GM12872 (cell line): Measurements from ENCODE around the gene MORN3.
A peak's percentile ranks its signal among the peaks of the same experiment; 100 is the strongest.

Experiments
- TF ChIP-seq, protein P1 (sequence below): IDR thresholded peaks from 3 replicates; pipeline ENCODE4 v1.5.1; 2011; ENCODE audit warnings: low read depth, mild to moderate bottlenecking, low read length, moderate library complexity; ENCODE audit not compliant: insufficient read depth

MORN3 gene

DNA sequence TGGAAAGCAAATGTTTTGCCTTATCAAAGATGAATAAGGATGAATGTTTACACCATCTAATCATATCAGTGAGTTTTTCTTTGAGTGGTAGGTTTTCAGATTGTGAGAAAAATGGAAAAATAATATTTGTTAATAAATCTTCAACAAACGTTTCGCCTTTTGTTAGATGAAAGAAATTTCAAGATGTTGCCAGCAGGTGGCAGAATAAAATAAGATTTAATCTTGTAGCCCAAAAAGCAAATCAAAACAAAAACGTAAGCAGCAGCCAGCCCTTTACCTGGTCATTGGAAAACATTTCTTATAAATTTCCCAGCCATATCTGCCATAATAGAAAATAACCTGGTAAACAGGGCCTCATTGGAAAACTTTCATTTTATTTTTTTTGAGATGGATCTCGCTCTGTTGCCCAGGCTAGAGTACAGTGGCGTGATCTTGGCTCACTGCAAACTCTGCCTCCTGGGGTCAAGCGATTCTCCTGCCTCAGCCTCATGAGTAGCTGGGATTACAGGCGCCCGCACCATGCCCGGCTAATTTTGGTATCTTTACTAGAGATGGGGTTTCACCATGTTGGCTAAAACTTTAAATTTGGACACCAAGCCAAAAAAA, 27.7 kb upstream of the MORN3 start:
- TF ChIP-seq, protein P1, sequence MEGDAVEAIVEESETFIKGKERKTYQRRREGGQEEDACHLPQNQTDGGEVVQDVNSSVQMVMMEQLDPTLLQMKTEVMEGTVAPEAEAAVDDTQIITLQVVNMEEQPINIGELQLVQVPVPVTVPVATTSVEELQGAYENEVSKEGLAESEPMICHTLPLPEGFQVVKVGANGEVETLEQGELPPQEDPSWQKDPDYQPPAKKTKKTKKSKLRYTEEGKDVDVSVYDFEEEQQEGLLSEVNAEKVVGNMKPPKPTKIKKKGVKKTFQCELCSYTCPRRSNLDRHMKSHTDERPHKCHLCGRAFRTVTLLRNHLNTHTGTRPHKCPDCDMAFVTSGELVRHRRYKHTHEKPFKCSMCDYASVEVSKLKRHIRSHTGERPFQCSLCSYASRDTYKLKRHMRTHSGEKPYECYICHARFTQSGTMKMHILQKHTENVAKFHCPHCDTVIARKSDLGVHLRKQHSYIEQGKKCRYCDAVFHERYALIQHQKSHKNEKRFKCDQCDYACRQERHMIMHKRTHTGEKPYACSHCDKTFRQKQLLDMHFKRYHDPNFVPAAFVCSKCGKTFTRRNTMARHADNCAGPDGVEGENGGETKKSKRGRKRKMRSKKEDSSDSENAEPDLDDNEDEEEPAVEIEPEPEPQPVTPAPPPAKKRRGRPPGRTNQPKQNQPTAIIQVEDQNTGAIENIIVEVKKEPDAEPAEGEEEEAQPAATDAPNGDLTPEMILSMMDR = peak; percentile 22; the same call in 1 of the 3 replicates

DNA sequence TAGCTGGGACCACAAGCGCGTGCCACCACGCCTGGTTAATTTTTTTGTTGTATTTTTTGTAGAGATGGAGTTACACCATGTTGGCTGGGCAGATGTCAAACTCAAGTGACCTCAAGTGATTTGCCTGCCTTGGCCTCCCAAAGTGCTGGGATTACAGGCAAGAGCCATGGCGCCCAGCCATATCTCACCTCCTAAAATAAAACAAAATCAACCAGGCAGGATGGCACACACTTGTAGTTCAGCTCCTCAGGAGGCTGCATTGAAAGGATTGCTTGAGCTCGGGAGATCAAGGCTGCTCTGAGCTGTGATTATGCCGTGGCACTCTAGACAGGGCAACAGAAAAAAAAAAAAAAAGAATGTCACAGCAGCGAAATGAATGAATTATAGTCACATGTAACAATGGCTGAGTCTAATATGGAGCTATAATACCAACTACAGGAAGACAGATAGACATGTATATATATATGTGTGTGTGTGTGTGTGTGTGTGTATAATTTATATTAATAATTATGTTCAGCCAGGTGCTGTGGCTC, 23.8 kb upstream of the MORN3 start:
- TF ChIP-seq, protein P1 = no peak

GRCh38 chr12:121689430-121689829, 20.0 kb upstream of the MORN3 start:
- TF ChIP-seq, protein P1 = no peak

DNA sequence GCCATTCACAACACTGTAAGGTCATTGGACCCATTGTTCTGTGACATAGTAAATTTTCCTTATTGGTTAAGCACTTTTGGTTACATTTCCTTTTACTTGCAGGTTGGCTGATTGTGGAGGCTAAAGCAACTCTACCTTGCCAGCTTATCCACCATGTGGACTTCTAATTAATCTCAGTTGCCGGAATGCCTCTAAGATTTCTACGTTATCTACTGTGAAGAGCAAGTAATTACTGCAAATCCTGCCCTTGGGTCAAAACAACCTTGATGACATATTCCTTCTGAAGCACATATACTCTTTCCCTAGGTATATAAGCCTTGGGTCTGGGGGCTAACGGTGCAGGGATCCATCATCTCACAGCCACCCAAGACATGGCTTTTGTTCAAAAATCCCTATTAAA, 19.5 kb upstream of the MORN3 start:
- TF ChIP-seq, protein P1 = no peak

DNA sequence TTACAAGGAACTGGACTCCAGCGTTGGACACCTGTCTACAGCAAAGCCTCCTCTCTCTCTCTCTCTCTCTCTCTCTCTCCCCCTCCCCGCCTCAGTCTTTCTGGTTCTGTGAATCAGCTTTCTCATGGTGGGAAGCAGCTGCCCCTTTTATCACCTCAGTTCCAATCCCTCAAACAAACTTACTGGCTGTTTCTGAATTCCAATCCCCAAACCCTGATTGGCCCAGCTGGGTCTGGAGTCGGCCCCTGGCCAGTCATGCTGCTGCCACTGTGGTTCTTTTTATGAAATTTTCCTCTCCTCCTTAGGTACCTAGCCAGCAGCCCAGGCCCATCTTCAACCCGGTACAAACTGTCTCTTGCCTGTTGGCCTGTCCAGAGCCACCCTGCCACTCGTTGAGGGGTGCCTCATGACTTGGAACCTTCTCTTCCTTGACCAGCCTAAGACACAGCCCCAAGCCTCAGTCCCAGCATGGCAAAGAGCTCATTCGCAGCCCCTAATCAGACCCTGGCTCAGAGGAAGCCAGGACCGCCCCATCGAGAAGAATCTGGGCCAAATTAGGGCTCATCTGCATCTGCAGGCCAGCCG, 9.4 kb upstream of the MORN3 start:
- TF ChIP-seq, protein P1 = no peak

DNA sequence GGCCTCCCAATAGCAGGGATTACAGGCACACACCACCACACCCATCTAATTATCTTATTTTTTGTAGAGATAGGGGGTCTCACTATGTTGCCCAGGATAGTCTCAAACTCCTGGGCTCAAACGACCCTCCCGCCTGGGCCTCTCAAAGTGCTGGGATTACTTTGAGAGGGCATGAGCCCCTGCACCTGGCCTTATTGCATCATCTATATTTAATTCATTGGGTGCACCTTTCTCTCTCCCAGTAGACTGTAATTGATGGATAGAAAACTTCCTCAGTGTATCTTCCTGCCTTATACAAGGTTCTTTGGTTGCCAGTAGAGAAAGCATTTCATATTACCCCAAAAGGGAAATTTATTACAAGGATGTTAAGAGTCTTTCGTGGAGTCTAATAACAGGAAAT, 8.9 kb upstream of the MORN3 start:
- TF ChIP-seq, protein P1 = no peak

GRCh38 chr12:121676190-121676589, 6.7 kb upstream of the MORN3 start:
- TF ChIP-seq, protein P1 = no peak
